NCI-H526 (cell line): ENCODE results near the gene CPEB4.

ENCODE experiments used
- DNase-seq, 2 experiments: peaks; one replicate each; lab custom pipeline; 2025; lab: John Stamatoyannopoulos, UW

The CPEB4 gene

GRCh38 chr5:173944511-173944910 is 56.4 kb downstream of the CPEB4 start:
- DNase-seq, result no peak

- no peak for DNase-seq
Observed at GRCh38 chr5:173945160-173945559, 57.0 kb downstream of the CPEB4 start.

GRCh38 chr5:173946323-173946722 is 58.2 kb downstream of the CPEB4 start:
- DNase-seq, result no peak

GRCh38 chr5:173950829-173951228 is 62.7 kb downstream of the CPEB4 start:
- DNase-seq, result no peak

- DNase-seq, result no peak
Observed at GRCh38 chr5:173953528-173954090, 65.5 kb downstream of the CPEB4 start.

GRCh38 chr5:173954671-173955521 is 66.7 kb downstream of the CPEB4 start:
- DNase-seq, result no peak

GRCh38 chr5:173960986-173961385 is 72.8 kb downstream of the CPEB4 start:
- no peak for DNase-seq

GRCh38 chr5:173961418-173961817 is 73.3 kb downstream of the CPEB4 start:
- DNase-seq, result no peak

GRCh38 chr5:173962436-173962972 is 74.4 kb downstream of the CPEB4 start:
- DNase-seq, result no peak

- peak in 1 of 2 experiments; percentile 16 for DNase-seq
Observed at GRCh38 chr5:173963182-173963838, 75.2 kb downstream of the CPEB4 start.

GRCh38 chr5:173963867-173964441 is 75.8 kb downstream of the CPEB4 start:
- DNase-seq, result peak in 1 of 2 experiments; percentile 45

- no peak for DNase-seq
Observed at GRCh38 chr5:173964506-173964905, 76.4 kb downstream of the CPEB4 start.

- no peak for DNase-seq
Observed at GRCh38 chr5:173967241-173967640, 79.1 kb downstream of the CPEB4 start.

- no peak for DNase-seq
Observed at GRCh38 chr5:173968154-173968797, 80.1 kb downstream of the CPEB4 start.

GRCh38 chr5:173969167-173970049 is 81.3 kb downstream of the CPEB4 start:
- no peak for DNase-seq

- no peak for DNase-seq
Observed at GRCh38 chr5:173970878-173971650, 82.9 kb downstream of the CPEB4 start.

- DNase-seq, result no peak
Observed at GRCh38 chr5:173971681-173972345, 83.7 kb downstream of the CPEB4 start.

GRCh38 chr5:173972607-173972924 is 84.4 kb downstream of the CPEB4 start:
- DNase-seq, result no peak

- peak; percentile 66 to 75 for DNase-seq
Observed at GRCh38 chr5:173972925-173973615, 84.9 kb downstream of the CPEB4 start.
